BLaER1 (cell line): ENCODE results near the gene CPLANE1.

Source experiments
- H3K27ac ChIP-seq: shearing (Covaris generic); formaldehyde crosslinking; 2 replicates; pipeline ENCODE4 v1.8.1; 2022
- H3K27me3 ChIP-seq: shearing (Covaris generic); formaldehyde crosslinking; 2 replicates; pipeline ENCODE4 v1.8.1; 2022
- H3K36me3 ChIP-seq: shearing (Covaris generic); formaldehyde crosslinking; 2 replicates; pipeline ENCODE4 v1.8.1; 2022
- H3K4me1 ChIP-seq: shearing (Covaris generic); formaldehyde crosslinking; 2 replicates; pipeline ENCODE4 v1.8.1; 2022
- H3K4me2 ChIP-seq: shearing (Covaris generic); formaldehyde crosslinking; 2 replicates; pipeline ENCODE4 v1.8.1; 2022
- H3K4me3 ChIP-seq: shearing (Covaris generic); formaldehyde crosslinking; 2 replicates; pipeline ENCODE4 v1.8.1; 2022
- H3K9ac ChIP-seq: shearing (Covaris generic); formaldehyde crosslinking; 2 replicates; pipeline ENCODE4 v1.8.1; 2022
- H3K9me3 ChIP-seq: shearing (Covaris generic); formaldehyde crosslinking; 2 replicates; pipeline ENCODE4 v1.8.1; 2022
- H4K20me1 ChIP-seq: shearing (Covaris generic); formaldehyde crosslinking; 2 replicates; pipeline ENCODE4 v1.8.1; 2022
- Cebpa-rat ChIP-seq: shearing (Covaris generic); IDR thresholded peaks from 2 replicates; pipeline ENCODE4 v1.8.1; 2022

The CPLANE1 gene

GRCh38 chr5:37211661-37212060 lies 37.5 kb downstream of the CPLANE1 start:
- H4K20me1 ChIP-seq = no peaks in the 10 kb centered on the region
- no peak overlapping the region for H3K9ac ChIP-seq
- peaks cover 17% of the 10 kb centered on the region for H3K4me1 ChIP-seq
- H3K4me3 ChIP-seq = no peak overlapping the region
- TF ChIP-seq Cebpa-rat = no peak
- H3K9me3 ChIP-seq = no peaks in the 10 kb centered on the region
- H3K27ac ChIP-seq = no peak overlapping the region
- no peaks in the 10 kb centered on the region for H3K27me3 ChIP-seq
- no peak overlapping the region for H3K4me2 ChIP-seq
- H3K36me3 ChIP-seq = peaks cover 59% of the 10 kb centered on the region

GRCh38 chr5:37208883-37209797 lies 40.0 kb downstream of the CPLANE1 start:
- H3K4me3 ChIP-seq = no peak overlapping the region
- TF ChIP-seq Cebpa-rat = no peak
- no peak overlapping the region for H3K9ac ChIP-seq
- no peak overlapping the region for H3K27ac ChIP-seq
- H3K9me3 ChIP-seq = no peaks in the 10 kb centered on the region
- peaks cover 3% of the 10 kb centered on the region for H3K4me1 ChIP-seq
- H3K4me2 ChIP-seq = no peak overlapping the region
- no peaks in the 10 kb centered on the region for H3K27me3 ChIP-seq
- H4K20me1 ChIP-seq = no peaks in the 10 kb centered on the region
- peaks cover 56% of the 10 kb centered on the region for H3K36me3 ChIP-seq

GRCh38 chr5:37207802-37208201 lies 41.4 kb downstream of the CPLANE1 start:
- no peak overlapping the region for H3K27ac ChIP-seq
- no peaks in the 10 kb centered on the region for H3K9me3 ChIP-seq
- no peak overlapping the region for H3K4me2 ChIP-seq
- peaks cover 58% of the 10 kb centered on the region for H3K36me3 ChIP-seq
- H3K4me1 ChIP-seq = no peaks in the 10 kb centered on the region
- no peak for TF ChIP-seq Cebpa-rat
- no peaks in the 10 kb centered on the region for H3K27me3 ChIP-seq
- H3K9ac ChIP-seq = no peak overlapping the region
- no peaks in the 10 kb centered on the region for H4K20me1 ChIP-seq
- H3K4me3 ChIP-seq = no peak overlapping the region

DNA sequence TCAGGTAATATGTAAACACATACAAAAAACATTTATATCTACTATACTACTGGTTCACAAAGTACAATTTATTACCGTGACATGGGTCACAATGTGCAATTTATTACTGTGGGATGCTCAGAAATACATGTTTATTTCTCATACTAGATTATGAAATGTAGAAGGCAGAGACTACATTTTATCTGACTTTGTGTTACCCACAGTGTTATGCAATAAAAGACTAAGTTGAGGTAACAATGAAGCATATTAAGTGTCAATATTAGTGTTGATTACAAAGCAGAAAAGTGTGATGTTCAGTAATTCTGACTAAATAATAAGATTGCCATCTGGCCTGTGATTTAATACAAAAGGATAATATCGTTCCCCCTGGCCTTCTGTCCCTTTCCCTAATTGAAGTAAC lies 42.4 kb downstream of the CPLANE1 start:
- H3K4me1 ChIP-seq = no peaks in the 10 kb centered on the region
- no peak overlapping the region for H3K27ac ChIP-seq
- H3K4me2 ChIP-seq = no peak overlapping the region
- peaks cover 50% of the 10 kb centered on the region for H3K36me3 ChIP-seq
- H4K20me1 ChIP-seq = no peaks in the 10 kb centered on the region
- TF ChIP-seq Cebpa-rat = no peak
- H3K4me3 ChIP-seq = no peak overlapping the region
- no peaks in the 10 kb centered on the region for H3K27me3 ChIP-seq
- no peak overlapping the region for H3K9ac ChIP-seq
- no peaks in the 10 kb centered on the region for H3K9me3 ChIP-seq

- TF ChIP-seq Cebpa-rat = no peak
- no peak overlapping the region for H3K27ac ChIP-seq
- H3K4me1 ChIP-seq = peaks cover 20% of the 10 kb centered on the region
- H3K9ac ChIP-seq = no peak overlapping the region
- no peaks in the 10 kb centered on the region for H3K27me3 ChIP-seq
- H4K20me1 ChIP-seq = no peaks in the 10 kb centered on the region
- no peak overlapping the region for H3K4me3 ChIP-seq
- peaks cover 31% of the 10 kb centered on the region for H3K36me3 ChIP-seq
- H3K4me2 ChIP-seq = no peak overlapping the region
- H3K9me3 ChIP-seq = no peaks in the 10 kb centered on the region
These were observed 50.3 kb downstream of the CPLANE1 start for GRCh38 chr5:37198842-37199241.

- peak overlapping the region; percentile 53; the same call in 1 of the 2 replicates for H3K9ac ChIP-seq
- peak overlapping the region; percentile 34 for H3K4me3 ChIP-seq
- H3K27ac ChIP-seq = peak overlapping the region; percentile 71
These were observed 51.1 kb downstream of the CPLANE1 start for GRCh38 chr5:37198061-37198460.

GRCh38 chr5:37197340-37198050 lies 51.7 kb downstream of the CPLANE1 start:
- TF ChIP-seq Cebpa-rat = no peak
- H3K27me3 ChIP-seq = no peaks in the 10 kb centered on the region

More at GRCh38 chr5:37198061-37198460, 51.1 kb downstream of the CPLANE1 start:
- H3K4me2 ChIP-seq = peak overlapping the region; percentile 79
- H3K27me3 ChIP-seq = no peaks in the 10 kb centered on the region
- H3K36me3 ChIP-seq = peaks cover 32% of the 10 kb centered on the region
- peaks cover 20% of the 10 kb centered on the region for H3K4me1 ChIP-seq
- TF ChIP-seq Cebpa-rat = no peak
- no peaks in the 10 kb centered on the region for H4K20me1 ChIP-seq
- no peaks in the 10 kb centered on the region for H3K9me3 ChIP-seq

DNA sequence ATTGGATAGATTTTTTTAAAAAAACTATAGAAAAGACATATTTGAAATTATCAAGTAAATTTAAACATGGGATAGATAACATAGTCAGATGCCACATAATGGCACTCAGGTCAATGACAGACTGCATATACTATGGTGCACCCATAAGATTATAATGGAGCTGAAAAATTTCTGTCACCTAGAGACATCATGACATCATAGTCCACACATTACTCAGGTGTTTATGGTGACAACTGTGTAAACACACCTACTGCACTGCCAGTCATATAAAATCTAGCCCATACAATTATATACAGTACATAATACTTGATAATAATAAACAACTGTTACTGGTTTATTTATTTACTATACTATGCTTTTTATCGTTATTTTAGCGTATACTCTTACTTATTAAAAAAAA lies 58.6 kb downstream of the CPLANE1 start:
- no peak overlapping the region for H3K4me2 ChIP-seq
- no peaks in the 10 kb centered on the region for H3K27me3 ChIP-seq
- TF ChIP-seq Cebpa-rat = no peak
- no peak overlapping the region for H3K4me3 ChIP-seq
- H3K27ac ChIP-seq = no peak overlapping the region
- no peaks in the 10 kb centered on the region for H3K4me1 ChIP-seq
- no peaks in the 10 kb centered on the region for H3K9me3 ChIP-seq
- peaks cover 51% of the 10 kb centered on the region for H3K36me3 ChIP-seq
- H3K9ac ChIP-seq = no peak overlapping the region
- no peaks in the 10 kb centered on the region for H4K20me1 ChIP-seq

More at GRCh38 chr5:37197340-37198050, 51.7 kb downstream of the CPLANE1 start:
- Histone ChIP-seq H3K4me2 (peak overlapping the region; percentile 79), H3K36me3 (peaks cover 38% of the 10 kb centered on the region), H4K20me1 (no peaks in the 10 kb centered on the region), H3K27ac (peak overlapping the region; percentile 71), H3K9ac (peak overlapping the region; percentile 53; the same call in 1 of the 2 replicates), H3K4me3 (peak overlapping the region; percentile 34), H3K9me3 (no peaks in the 10 kb centered on the region), H3K4me1 (peaks cover 20% of the 10 kb centered on the region)

GRCh38 chr5:37189355-37189754 lies 59.8 kb downstream of the CPLANE1 start:
- H4K20me1 ChIP-seq = no peaks in the 10 kb centered on the region
- no peak overlapping the region for H3K27ac ChIP-seq
- no peaks in the 10 kb centered on the region for H3K9me3 ChIP-seq
- no peak overlapping the region for H3K4me3 ChIP-seq
- H3K27me3 ChIP-seq = no peaks in the 10 kb centered on the region
- no peak for TF ChIP-seq Cebpa-rat
- H3K4me2 ChIP-seq = no peak overlapping the region
- no peaks in the 10 kb centered on the region; the same call in 1 of the 2 replicates for H3K4me1 ChIP-seq
- peaks cover 49% of the 10 kb centered on the region for H3K36me3 ChIP-seq
- no peak overlapping the region for H3K9ac ChIP-seq

DNA sequence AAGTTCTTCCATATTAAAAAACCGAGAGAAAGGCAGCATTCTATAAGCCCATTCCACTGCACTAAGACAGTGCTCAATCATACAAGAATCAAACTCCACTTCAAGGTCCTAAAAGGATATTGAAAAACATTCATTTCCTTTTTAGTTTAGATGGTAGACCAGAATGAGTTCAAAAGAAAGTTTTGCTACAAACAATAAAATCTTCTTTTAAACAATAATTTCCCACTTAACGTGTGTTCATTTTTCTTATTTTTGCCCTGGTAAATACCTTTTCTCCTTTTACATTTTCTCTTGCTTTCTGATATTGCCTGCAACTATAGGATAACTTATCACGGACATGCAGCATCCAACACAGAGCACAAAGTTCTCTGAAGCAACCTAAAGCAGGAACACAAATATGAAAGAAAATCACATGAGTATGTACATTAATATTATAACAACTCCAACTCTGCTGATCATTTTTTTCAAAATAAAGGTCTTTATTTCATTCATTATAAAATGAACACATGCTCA lies 61.7 kb downstream of the CPLANE1 start:
- Histone ChIP-seq H3K9me3 (no peaks in the 10 kb centered on the region), H3K27me3 (no peaks in the 10 kb centered on the region), H3K27ac (no peak overlapping the region), H3K9ac (no peak overlapping the region), H3K4me3 (no peak overlapping the region), H3K36me3 (peaks cover 39% of the 10 kb centered on the region), H3K4me2 (no peak overlapping the region), H4K20me1 (no peaks in the 10 kb centered on the region), H3K4me1 (no peaks in the 10 kb centered on the region; the same call in 1 of the 2 replicates)
- TF ChIP-seq Cebpa-rat = no peak
